H54 (cell line): ENCODE measurements around the gene P2RY6.

ENCODE experiments used
- DNase-seq: peaks from one replicate; pipeline ENCODE4 v3.0.0; 2011; ENCODE audit warnings: low spot score, mixed read lengths; ENCODE audit not compliant: insufficient read length
- FAIRE-seq: peaks from 3 replicates; lab custom pipeline; 2011; peaks lifted over from hg19 to GRCh38; lab: Jason Lieb, UNC
- POLR2A ChIP-seq: IDR thresholded peaks from 2 replicates; pipeline ENCODE4 v1.6.1; 2011; ENCODE audit warnings: low read depth, mild to moderate bottlenecking, low read length

The P2RY6 gene

DNA sequence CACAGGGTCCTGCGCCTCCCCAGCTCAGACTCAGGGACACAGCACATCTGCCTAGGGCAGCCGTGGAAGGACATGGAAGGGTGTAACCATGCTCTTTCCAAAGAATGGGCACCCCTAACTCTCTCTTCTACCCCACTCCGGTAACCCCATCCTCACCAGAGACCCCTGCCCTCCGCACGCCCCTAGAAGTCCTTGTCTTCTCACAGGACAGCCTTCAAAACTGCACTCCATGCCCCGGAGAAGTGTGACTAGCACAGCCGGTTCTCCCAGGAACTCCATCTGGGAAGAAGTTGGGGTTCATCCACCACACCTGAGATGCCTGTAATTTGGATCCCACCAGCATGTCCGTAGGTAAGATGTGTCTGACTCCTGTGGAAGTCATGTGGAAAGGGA, 29.0 kb upstream of the P2RY6 start:
- no peak for TF ChIP-seq POLR2A
- FAIRE-seq (no peak), DNase-seq (no peak)

- DNase-seq (no peak), FAIRE-seq (no peak)
- no peak for TF ChIP-seq POLR2A
These were observed 27.4 kb upstream of the P2RY6 start for GRCh38 chr11:73244589-73245240.

DNA sequence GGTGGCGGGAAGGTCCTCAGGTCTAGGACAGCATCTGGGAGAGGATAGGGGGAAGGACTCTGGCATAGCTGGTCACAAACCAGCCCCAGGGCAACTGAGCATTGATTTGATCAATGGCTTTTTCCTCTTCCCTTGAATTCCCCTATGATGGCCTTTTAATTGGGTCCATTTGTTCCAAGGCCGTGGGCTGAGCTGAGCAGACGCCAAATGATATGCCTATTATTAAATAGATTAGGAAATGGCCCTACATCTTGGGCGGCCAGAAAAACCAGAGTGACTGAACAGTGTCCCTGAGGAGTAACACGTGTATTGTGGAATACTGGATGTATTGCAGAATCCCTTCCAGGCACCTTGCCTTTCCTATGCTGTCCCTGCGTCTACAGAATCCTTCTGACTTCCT, 26.7 kb upstream of the P2RY6 start:
- FAIRE-seq (no peak), DNase-seq (no peak)
- TF ChIP-seq POLR2A: no peak

- no peak for DNase-seq
- FAIRE-seq: no peak
- no peak for TF ChIP-seq POLR2A
These were observed 25.8 kb upstream of the P2RY6 start for GRCh38 chr11:73246303-73246702.

DNA sequence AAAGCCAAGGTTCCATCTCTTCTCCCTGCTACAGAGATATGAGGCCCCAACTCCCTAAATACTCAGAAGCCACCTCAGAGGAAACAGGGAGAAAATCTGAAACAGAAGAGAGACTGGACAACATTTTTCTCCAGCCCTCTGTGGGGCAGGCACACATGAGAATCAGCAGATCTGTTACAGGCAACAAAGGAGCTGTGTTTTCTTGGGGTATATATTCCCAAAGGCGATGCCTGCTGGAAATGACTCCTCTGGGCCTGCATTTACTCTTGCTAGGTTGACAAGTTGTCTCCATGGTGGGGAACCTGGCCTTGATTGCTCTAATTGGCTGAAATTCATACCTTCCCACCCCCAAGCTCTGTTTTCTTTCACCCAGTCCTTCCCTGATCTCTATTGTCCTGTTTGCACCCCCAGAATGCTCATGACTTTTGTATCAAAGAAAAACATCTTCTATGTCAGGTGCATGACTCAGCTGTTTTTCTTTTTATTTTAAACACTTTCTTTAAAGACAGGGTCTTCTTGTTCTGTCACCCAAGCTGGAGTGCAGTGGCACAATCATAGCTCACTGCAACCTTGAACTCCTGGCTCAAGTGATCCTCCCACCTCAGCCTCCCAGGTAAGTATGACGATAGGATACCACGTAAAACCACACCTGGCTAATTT, 23.5 kb upstream of the P2RY6 start:
- DNase-seq: no peak
- TF ChIP-seq POLR2A: no peak
- FAIRE-seq: no peak

- no peak for TF ChIP-seq POLR2A
- FAIRE-seq (no peak), DNase-seq (no peak)
These were observed 22.8 kb upstream of the P2RY6 start for GRCh38 chr11:73249304-73249703.

DNA sequence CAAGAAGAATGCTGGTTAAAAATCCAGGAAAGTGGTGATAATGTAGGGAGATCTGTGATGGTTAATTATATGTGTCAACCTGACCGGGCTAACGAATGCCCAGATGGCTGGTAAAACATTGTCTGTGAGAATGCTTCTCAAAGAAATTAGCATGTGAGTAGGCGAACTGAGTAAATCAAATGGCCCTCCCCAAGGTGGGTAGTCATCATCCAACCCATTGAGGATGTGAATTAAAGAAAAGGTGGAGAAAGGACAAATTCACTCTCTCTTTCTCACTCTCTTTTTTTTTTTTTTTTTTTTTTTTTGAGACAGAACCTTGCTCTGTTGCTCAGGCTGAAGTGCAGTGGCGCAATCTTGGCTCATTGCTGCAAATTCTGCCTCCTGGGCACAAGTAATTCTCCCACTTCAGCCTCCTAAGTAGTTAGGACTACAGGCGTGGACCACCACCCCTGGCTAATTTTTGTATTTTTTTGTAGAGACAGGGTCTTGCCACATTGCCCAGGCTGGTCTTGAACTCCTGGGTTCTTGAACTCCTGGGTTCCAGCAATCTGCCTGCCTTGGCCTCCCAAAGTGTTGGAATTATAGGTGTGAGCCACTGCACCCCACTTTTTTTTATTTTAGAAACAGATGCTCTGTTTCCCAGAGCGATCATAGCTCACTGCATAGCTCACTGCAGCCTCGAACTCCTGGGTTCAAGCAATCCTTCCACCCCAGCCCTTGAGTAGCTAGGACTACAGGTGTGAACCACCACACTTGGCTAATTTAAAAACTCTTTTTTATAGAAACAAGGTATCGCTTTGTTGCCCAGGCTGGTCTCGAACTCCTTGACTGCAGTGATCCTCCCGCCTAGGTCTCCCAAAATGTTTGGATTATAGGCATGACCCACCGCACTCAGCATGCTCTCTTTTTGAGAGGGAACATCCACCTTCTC, 22.0 kb upstream of the P2RY6 start:
- FAIRE-seq (no peak), DNase-seq (no peak)

DNA sequence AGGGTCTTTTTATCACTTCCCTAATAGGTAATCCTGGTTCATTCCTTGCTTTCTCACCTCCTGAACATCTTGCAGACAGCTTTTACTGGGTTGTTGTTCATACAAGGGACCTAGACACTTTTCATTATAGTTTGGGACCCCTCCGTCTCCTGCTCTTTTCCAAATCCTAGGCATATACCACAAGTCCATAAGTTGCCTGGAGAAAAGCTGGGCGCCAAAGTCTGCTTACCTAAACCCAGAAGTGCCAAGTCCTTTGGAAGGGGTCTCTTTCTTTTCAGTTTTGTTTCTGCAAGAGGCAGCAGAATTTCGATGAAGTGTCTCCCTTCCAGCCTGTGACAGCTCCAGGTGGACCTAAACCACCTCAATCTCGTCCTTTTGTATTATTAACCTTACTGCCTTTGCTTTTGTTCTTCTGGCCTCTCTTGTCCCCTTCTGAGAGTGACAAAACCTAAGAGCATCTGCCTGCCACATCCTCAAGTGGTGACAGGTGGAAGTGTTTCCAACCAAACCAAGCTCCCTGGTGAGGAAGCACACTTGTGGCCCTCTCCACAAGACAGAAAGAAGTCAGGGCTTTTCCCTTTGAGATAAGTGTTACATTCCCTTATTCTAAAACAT, 19.5 kb upstream of the P2RY6 start:
- no peak for TF ChIP-seq POLR2A
- no peak for DNase-seq
- FAIRE-seq: no peak

More for the DNA sequence above, 22.0 kb upstream of the P2RY6 start:
- no peak for TF ChIP-seq POLR2A

- TF ChIP-seq POLR2A: peak; percentile 30; the same call in 1 of the 2 replicates
- DNase-seq (peak; percentile 86), FAIRE-seq (peak; percentile 69)
These were observed 14.6 kb upstream of the P2RY6 start for GRCh38 chr11:73257342-73258103.

- TF ChIP-seq POLR2A: no peak
- DNase-seq (no peak), FAIRE-seq (no peak)
These were observed 13.8 kb upstream of the P2RY6 start for GRCh38 chr11:73258104-73259035.

- TF ChIP-seq POLR2A: no peak
These were observed 12.6 kb upstream of the P2RY6 start for GRCh38 chr11:73259406-73260126.

More at GRCh38 chr11:73259406-73260126, 12.6 kb upstream of the P2RY6 start:
- FAIRE-seq (no peak), DNase-seq (no peak)
